ENCODE results near the gene SND1.
A peak's percentile ranks its signal among the peaks of the same experiment; 100 is the strongest.

The SND1 gene

GRCh38 chr7:128100225-128100948 lies 448.4 kb downstream of the SND1 start:
- no peak overlapping the region for H3K4me2 ChIP-seq (ENCODE audit: low read depth, low read length, poor library complexity, severe bottlenecking)
- H3K9me2 ChIP-seq (replicated peaks; ENCODE audit: insufficient read depth, low read length): no peaks in the 10 kb centered on the region
- no peaks in the 10 kb centered on the region for H3K79me2 ChIP-seq (ENCODE audit: insufficient read depth, low read length)
- H3K27ac ChIP-seq (ENCODE audit: low read depth, low read length): no peak overlapping the region
- no peak overlapping the region for H2AFZ ChIP-seq (ENCODE audit: low read depth, low read length, severe bottlenecking)
- H4K20me1 ChIP-seq (ENCODE audit: low read depth, low read length): no peaks in the 10 kb centered on the region
- no peak for TF ChIP-seq EZH2phosphoT487 (conservative IDR thresholded peaks at IDR 0.05; ENCODE audit: low read length)
- no peak for TF ChIP-seq CTCF (IDR thresholded peaks at IDR 0.05; ENCODE audit: insufficient read depth, low read length, poor library complexity, severe bottlenecking)
- peaks cover 11% of the 10 kb centered on the region for H3F3A ChIP-seq (ENCODE audit: insufficient read depth)
- H3K9me3 ChIP-seq (ENCODE audit: insufficient read depth, low read length): no peaks in the 10 kb centered on the region
- H3K9ac ChIP-seq (ENCODE audit: low read length): no peak overlapping the region
- no peak overlapping the region for H3K4me3 ChIP-seq (ENCODE audit: insufficient read depth, low read length, poor library complexity, severe bottlenecking)
- H3K36me3 ChIP-seq (ENCODE audit: low read length): no peaks in the 10 kb centered on the region
- no peaks in the 10 kb centered on the region for H3K27me3 ChIP-seq (ENCODE audit: low read length)

GRCh38 chr7:128100949-128101713 lies 449.1 kb downstream of the SND1 start:
- Histone ChIP-seq H3K36me3 (ENCODE audit: low read length) (no peaks in the 10 kb centered on the region), H3F3A (ENCODE audit: insufficient read depth) (peaks cover 19% of the 10 kb centered on the region), H3K27me3 (ENCODE audit: low read length) (no peaks in the 10 kb centered on the region), H3K79me2 (ENCODE audit: insufficient read depth, low read length) (no peaks in the 10 kb centered on the region), H3K4me3 (ENCODE audit: insufficient read depth, low read length, poor library complexity, severe bottlenecking) (no peak overlapping the region), H3K9me2 (replicated peaks; ENCODE audit: insufficient read depth, low read length) (no peaks in the 10 kb centered on the region), H3K4me2 (ENCODE audit: low read depth, low read length, poor library complexity, severe bottlenecking) (no peak overlapping the region), H2AFZ (ENCODE audit: low read depth, low read length, severe bottlenecking) (no peak overlapping the region), H3K27ac (ENCODE audit: low read depth, low read length) (no peak overlapping the region), H3K9me3 (ENCODE audit: insufficient read depth, low read length) (no peaks in the 10 kb centered on the region), H3K9ac (ENCODE audit: low read length) (no peak overlapping the region), H4K20me1 (ENCODE audit: low read depth, low read length) (no peaks in the 10 kb centered on the region)
- TF ChIP-seq CTCF (IDR thresholded peaks at IDR 0.05; ENCODE audit: insufficient read depth, low read length, poor library complexity, severe bottlenecking) (no peak), EZH2phosphoT487 (conservative IDR thresholded peaks at IDR 0.05; ENCODE audit: low read length) (no peak)

GRCh38 chr7:128102490-128103291 lies 450.7 kb downstream of the SND1 start:
- Histone ChIP-seq H3K9me2 (replicated peaks; ENCODE audit: insufficient read depth, low read length) (no peaks in the 10 kb centered on the region), H3K27me3 (ENCODE audit: low read length) (no peaks in the 10 kb centered on the region), H2AFZ (ENCODE audit: low read depth, low read length, severe bottlenecking) (no peak overlapping the region), H3F3A (ENCODE audit: insufficient read depth) (peaks cover 20% of the 10 kb centered on the region), H3K4me3 (ENCODE audit: insufficient read depth, low read length, poor library complexity, severe bottlenecking) (no peak overlapping the region), H3K79me2 (ENCODE audit: insufficient read depth, low read length) (no peaks in the 10 kb centered on the region), H3K27ac (ENCODE audit: low read depth, low read length) (peak overlapping the region; percentile 15; the same call in 1 of the 2 replicates), H3K4me2 (ENCODE audit: low read depth, low read length, poor library complexity, severe bottlenecking) (no peak overlapping the region), H4K20me1 (ENCODE audit: low read depth, low read length) (no peaks in the 10 kb centered on the region), H3K9me3 (ENCODE audit: insufficient read depth, low read length) (no peaks in the 10 kb centered on the region), H3K36me3 (ENCODE audit: low read length) (no peaks in the 10 kb centered on the region), H3K9ac (ENCODE audit: low read length) (no peak overlapping the region)
- TF ChIP-seq EZH2phosphoT487 (conservative IDR thresholded peaks at IDR 0.05; ENCODE audit: low read length): no peak
- no peak for TF ChIP-seq CTCF (IDR thresholded peaks at IDR 0.05; ENCODE audit: insufficient read depth, low read length, poor library complexity, severe bottlenecking)

All from SU-DHL-6 (cell line).